WTC11 (cell line): ENCODE data around the gene EYS. TPM values are rescaled to one million over a fixed set of nuclear protein-coding genes. Genes with fewer than 3 reads are reported as not detected.

Source experiments
- ATAC-seq: fragments of 200-7000 bp; cut with Tn5 transposase; 2 replicates; pipeline ENCODE4 v1.10.0; 2021; ENCODE audit warnings: mild to moderate bottlenecking, moderate library complexity
- CTCF ChIA-PET: fragments of 300-600 bp; sonication (Branson Sonifier 250); formaldehyde crosslinking; loops from one replicate; lab custom pipeline; 2021; ENCODE audit warnings: antibody characterized with exemption; lab: Charles Lee
- POLR2A ChIA-PET: fragments of 350-600 bp; sonication (Branson Sonifier 250); formaldehyde crosslinking; loops from one replicate; lab custom pipeline; 2021; ENCODE audit warnings: antibody characterized with exemption; lab: Charles Lee
- DNase-seq: peaks from one replicate; pipeline ENCODE4 v3.0.0; 2021; ENCODE audit warnings: low spot score
- H3K27ac Mint-ChIP-seq: 2 replicates; pipeline ENCODE4 v1.8.0; 2021; ENCODE audit warnings: mixed read lengths
- H3K27me3 Mint-ChIP-seq: 2 replicates; pipeline ENCODE4 v1.8.0; 2021; ENCODE audit warnings: low read depth, mild to moderate bottlenecking, moderate library complexity, mixed read lengths
- H3K36me3 Mint-ChIP-seq: 2 replicates; pipeline ENCODE4 v1.8.0; 2021; ENCODE audit warnings: mixed read lengths
- H3K4me1 Mint-ChIP-seq: 2 replicates; pipeline ENCODE4 v1.8.0; 2022; ENCODE audit warnings: mixed read lengths
- H3K4me3 Mint-ChIP-seq: 2 replicates; pipeline ENCODE4 v1.8.0; 2021; ENCODE audit warnings: mild to moderate bottlenecking, moderate library complexity, mixed read lengths
- H3K9me3 Mint-ChIP-seq: 2 replicates; pipeline ENCODE4 v1.8.0; 2021; ENCODE audit warnings: mixed read lengths
- CREM ChIP-seq: sonication (generic); formaldehyde crosslinking; IDR thresholded peaks from 2 replicates; pipeline ENCODE4 v1.8.1; 2022; ENCODE audit warnings: mild to moderate bottlenecking, missing genetic modification reagents, moderate library complexity
- EMX1 ChIP-seq: fragments of 250-450 bp; sonication (Bioruptor Pico); IDR thresholded peaks from 2 replicates; pipeline ENCODE4 v1.8.0; 2021; ENCODE audit warnings: mild to moderate bottlenecking
- ESRRA ChIP-seq: sonication (generic); formaldehyde crosslinking; IDR thresholded peaks from 2 replicates; pipeline ENCODE4 v1.8.1; 2022; ENCODE audit warnings: mild to moderate bottlenecking, missing genetic modification reagents, borderline replicate concordance
- MAX ChIP-seq: sonication (generic); formaldehyde crosslinking; IDR thresholded peaks from 2 replicates; pipeline ENCODE4 v1.8.0; 2022; ENCODE audit warnings: mild to moderate bottlenecking, missing genetic modification reagents
- NR2C2 ChIP-seq: sonication (generic); formaldehyde crosslinking; IDR thresholded peaks from 2 replicates; pipeline ENCODE4 v1.8.0; 2022; ENCODE audit warnings: mild to moderate bottlenecking, missing genetic modification reagents
- RORB ChIP-seq: fragments of 250-450 bp; sonication (Bioruptor Pico); IDR thresholded peaks from 2 replicates; pipeline ENCODE4 v1.9.0; 2021; ENCODE audit warnings: mild to moderate bottlenecking
- SMAD3 ChIP-seq: sonication (generic); formaldehyde crosslinking; IDR thresholded peaks from 2 replicates; pipeline ENCODE4 v1.8.0; 2022; ENCODE audit warnings: missing genetic modification reagents, mild to moderate bottlenecking, borderline replicate concordance
- ZBTB21 ChIP-seq: sonication (generic); formaldehyde crosslinking; IDR thresholded peaks from 2 replicates; pipeline ENCODE4 v1.8.1; 2023; ENCODE audit warnings: mild to moderate bottlenecking, missing genetic modification reagents, borderline replicate concordance
- ZNF263 ChIP-seq: sonication (generic); formaldehyde crosslinking; IDR thresholded peaks from 2 replicates; pipeline ENCODE4 v1.8.1; 2022; ENCODE audit warnings: low read depth, mild to moderate bottlenecking, moderate library complexity, missing genetic modification reagents
- ZNF423 ChIP-seq: fragments of 250-450 bp; sonication (Bioruptor Pico); IDR thresholded peaks from 2 replicates; pipeline ENCODE4 v2.1.2; 2022; ENCODE audit warnings: mild to moderate bottlenecking, moderate library complexity
- ZNF425 ChIP-seq: fragments of 250-450 bp; sonication (Bioruptor Pico); conservative IDR thresholded peaks from 2 replicates; pipeline ENCODE4 v1.9.0; 2021; ENCODE audit warnings: mild to moderate bottlenecking
- total RNA-seq: library from RNA; stranded (reverse); gene quantifications from 3 replicates; pipeline ENCODE4 v1.2.3, GENCODE V29; 2021
- TF ChIP-seq, protein P1 (sequence below): sonication (generic); formaldehyde crosslinking; IDR thresholded peaks from 2 replicates; pipeline ENCODE4 v1.8.0; 2022; ENCODE audit warnings: mild to moderate bottlenecking, missing genetic modification reagents
- TF ChIP-seq, protein P2 (sequence below): sonication (generic); formaldehyde crosslinking; IDR thresholded peaks from 2 replicates; pipeline ENCODE4 v1.8.1; 2022; ENCODE audit warnings: mild to moderate bottlenecking, missing genetic modification reagents, moderate library complexity, borderline replicate concordance
- TF ChIP-seq, protein P3 (sequence below): sonication (generic); formaldehyde crosslinking; IDR thresholded peaks from 2 replicates; pipeline ENCODE4 v1.8.1; 2023; ENCODE audit warnings: mild to moderate bottlenecking, missing genetic modification reagents
- TF ChIP-seq, protein P4 (sequence below): fragments of 250-450 bp; sonication (Bioruptor Pico); IDR thresholded peaks from 2 replicates; pipeline ENCODE4 v1.9.0; 2021; ENCODE audit warnings: mild to moderate bottlenecking

EYS gene
- total RNA-seq, 1 experiment from 2014 or later, result not detected

DNA sequence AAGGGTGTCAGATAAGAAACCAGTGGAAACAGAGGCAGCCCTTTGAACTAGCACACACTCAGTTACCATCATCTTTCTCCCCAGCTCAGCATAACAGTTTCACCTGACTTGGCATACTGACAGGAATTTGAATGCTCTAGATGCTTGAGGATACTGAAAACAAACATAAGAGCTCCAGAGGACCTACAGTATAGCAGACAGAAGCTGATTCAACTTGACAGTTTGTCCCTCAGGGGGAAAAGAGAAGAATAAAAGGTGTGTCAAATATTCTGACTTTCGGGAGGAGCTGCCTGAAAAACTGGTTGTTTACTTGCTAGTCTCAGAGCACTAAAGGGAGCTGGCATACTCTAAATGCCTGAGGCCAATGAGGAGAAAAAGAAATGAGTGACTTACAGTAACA lies 35.1 kb downstream of the EYS start:
- DNase-seq, result no peak
- H3K27ac Mint-ChIP-seq, result no peak overlapping the region
- H3K36me3 Mint-ChIP-seq, result peaks cover 47% of the 10 kb centered on the region
- no peak overlapping the region for H3K4me3 Mint-ChIP-seq
- ChIA-PET POLR2A (no interaction called here), CTCF (no interaction called here)
- peaks cover 3% of the 10 kb centered on the region; the same call in 1 of the 2 replicates for H3K27me3 Mint-ChIP-seq
- ATAC-seq, result no peak
- H3K4me1 Mint-ChIP-seq, result no peaks in the 10 kb centered on the region
- H3K9me3 Mint-ChIP-seq, result peaks cover 75% of the 10 kb centered on the region
- TF ChIP-seq, protein P1, sequence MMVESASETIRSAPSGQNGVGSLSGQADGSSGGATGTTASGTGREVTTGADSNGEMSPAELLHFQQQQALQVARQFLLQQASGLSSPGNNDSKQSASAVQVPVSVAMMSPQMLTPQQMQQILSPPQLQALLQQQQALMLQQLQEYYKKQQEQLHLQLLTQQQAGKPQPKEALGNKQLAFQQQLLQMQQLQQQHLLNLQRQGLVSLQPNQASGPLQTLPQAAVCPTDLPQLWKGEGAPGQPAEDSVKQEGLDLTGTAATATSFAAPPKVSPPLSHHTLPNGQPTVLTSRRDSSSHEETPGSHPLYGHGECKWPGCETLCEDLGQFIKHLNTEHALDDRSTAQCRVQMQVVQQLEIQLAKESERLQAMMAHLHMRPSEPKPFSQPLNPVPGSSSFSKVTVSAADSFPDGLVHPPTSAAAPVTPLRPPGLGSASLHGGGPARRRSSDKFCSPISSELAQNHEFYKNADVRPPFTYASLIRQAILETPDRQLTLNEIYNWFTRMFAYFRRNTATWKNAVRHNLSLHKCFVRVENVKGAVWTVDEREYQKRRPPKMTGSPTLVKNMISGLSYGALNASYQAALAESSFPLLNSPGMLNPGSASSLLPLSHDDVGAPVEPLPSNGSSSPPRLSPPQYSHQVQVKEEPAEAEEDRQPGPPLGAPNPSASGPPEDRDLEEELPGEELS, result no peak
- TF ChIP-seq, protein P2, sequence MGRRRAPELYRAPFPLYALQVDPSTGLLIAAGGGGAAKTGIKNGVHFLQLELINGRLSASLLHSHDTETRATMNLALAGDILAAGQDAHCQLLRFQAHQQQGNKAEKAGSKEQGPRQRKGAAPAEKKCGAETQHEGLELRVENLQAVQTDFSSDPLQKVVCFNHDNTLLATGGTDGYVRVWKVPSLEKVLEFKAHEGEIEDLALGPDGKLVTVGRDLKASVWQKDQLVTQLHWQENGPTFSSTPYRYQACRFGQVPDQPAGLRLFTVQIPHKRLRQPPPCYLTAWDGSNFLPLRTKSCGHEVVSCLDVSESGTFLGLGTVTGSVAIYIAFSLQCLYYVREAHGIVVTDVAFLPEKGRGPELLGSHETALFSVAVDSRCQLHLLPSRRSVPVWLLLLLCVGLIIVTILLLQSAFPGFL, result no peak
- TF ChIP-seq RORB (CRISPR knock-in tag) (no peak), ZNF425 (CRISPR knock-in tag) (no peak), ESRRA (CRISPR knock-in tag) (no peak), MAX (CRISPR knock-in tag) (no peak), ZBTB21 (no peak), ZNF263 (no peak)

DNA sequence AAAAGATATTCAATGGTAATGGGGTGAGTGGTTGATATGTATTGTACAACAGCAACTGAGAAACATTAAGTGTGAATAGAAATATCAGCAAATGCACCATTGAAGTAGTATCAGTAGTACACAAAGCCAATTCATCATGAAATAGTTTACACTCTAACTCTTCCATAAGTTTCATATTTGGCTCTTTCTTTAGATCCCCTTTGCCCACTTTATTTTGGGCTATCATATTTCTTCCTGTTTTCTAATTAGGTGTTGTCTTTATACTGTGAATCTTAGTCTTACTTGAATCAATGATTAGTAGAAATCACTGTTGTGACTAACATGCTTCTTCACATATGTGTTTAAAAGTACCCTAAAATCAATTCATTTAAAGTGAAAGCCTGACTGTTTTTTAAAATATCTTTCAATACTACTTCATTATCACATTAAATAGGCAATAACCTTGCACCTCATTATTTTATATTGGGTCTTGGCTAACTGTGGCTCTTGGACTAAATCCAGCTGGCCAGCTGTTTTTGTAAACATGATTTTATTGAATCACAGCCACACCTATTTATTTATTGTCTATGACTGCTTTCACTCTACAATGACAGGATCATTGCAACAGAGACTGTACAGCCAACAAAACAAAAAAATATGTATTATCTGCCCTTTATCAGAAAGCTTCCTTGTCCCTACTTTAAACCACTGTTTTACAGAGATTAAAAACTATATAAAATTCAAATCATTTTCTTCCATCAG lies 38.9 kb downstream of the EYS start:
- H3K36me3 Mint-ChIP-seq, result peaks cover 32% of the 10 kb centered on the region
- ChIA-PET POLR2A (no interaction called here), CTCF (no interaction called here)
- H3K27me3 Mint-ChIP-seq, result no peaks in the 10 kb centered on the region
- DNase-seq (no peak), ATAC-seq (no peak)
- H3K4me3 Mint-ChIP-seq, result no peak overlapping the region
- no peak overlapping the region for H3K27ac Mint-ChIP-seq
- H3K9me3 Mint-ChIP-seq, result peaks cover 60% of the 10 kb centered on the region
- no peak for TF ChIP-seq EMX1 (CRISPR knock-in tag)
- TF ChIP-seq NR2C2 (CRISPR knock-in tag), result no peak
- TF ChIP-seq CREM, result no peak
- TF ChIP-seq ZNF423 (CRISPR knock-in tag), result no peak
- TF ChIP-seq, protein P3, sequence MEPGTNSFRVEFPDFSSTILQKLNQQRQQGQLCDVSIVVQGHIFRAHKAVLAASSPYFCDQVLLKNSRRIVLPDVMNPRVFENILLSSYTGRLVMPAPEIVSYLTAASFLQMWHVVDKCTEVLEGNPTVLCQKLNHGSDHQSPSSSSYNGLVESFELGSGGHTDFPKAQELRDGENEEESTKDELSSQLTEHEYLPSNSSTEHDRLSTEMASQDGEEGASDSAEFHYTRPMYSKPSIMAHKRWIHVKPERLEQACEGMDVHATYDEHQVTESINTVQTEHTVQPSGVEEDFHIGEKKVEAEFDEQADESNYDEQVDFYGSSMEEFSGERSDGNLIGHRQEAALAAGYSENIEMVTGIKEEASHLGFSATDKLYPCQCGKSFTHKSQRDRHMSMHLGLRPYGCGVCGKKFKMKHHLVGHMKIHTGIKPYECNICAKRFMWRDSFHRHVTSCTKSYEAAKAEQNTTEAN (CRISPR knock-in tag), result no peak
- H3K4me1 Mint-ChIP-seq, result no peaks in the 10 kb centered on the region

DNA sequence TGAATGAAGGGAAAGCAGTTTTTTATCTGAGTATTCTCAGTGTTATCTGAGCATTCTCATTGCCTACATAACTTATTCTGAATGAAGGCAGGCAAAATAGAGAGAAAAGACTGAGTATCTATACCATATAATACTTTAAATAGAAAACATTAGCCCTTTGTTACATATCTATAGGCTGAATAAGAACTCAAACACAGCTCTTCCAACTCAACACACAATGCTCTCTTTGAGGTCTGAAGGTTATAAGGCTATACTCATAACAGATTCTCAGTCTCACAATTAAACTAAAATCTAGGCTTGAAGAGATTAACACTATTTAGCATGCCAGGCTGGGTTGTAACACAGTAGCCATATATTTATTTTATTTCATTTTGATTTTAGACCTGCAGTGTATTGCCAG lies 56.9 kb downstream of the EYS start:
- TF ChIP-seq, protein P4, sequence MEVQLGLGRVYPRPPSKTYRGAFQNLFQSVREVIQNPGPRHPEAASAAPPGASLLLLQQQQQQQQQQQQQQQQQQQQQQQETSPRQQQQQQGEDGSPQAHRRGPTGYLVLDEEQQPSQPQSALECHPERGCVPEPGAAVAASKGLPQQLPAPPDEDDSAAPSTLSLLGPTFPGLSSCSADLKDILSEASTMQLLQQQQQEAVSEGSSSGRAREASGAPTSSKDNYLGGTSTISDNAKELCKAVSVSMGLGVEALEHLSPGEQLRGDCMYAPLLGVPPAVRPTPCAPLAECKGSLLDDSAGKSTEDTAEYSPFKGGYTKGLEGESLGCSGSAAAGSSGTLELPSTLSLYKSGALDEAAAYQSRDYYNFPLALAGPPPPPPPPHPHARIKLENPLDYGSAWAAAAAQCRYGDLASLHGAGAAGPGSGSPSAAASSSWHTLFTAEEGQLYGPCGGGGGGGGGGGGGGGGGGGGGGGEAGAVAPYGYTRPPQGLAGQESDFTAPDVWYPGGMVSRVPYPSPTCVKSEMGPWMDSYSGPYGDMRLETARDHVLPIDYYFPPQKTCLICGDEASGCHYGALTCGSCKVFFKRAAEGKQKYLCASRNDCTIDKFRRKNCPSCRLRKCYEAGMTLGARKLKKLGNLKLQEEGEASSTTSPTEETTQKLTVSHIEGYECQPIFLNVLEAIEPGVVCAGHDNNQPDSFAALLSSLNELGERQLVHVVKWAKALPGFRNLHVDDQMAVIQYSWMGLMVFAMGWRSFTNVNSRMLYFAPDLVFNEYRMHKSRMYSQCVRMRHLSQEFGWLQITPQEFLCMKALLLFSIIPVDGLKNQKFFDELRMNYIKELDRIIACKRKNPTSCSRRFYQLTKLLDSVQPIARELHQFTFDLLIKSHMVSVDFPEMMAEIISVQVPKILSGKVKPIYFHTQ, result no peak
- TF ChIP-seq SMAD3 (CRISPR knock-in tag), result no peak
- ChIA-PET CTCF (interaction anchor here (1.9 kb wide), 1 partner anchor 12 kb away, joined by 5 read pairs; no protein-coding TSS in a partner anchor), POLR2A (no interaction called here)
- Mint-ChIP-seq H3K27me3 (peaks cover 2% of the 10 kb centered on the region; the same call in 1 of the 2 replicates), H3K4me3 (no peak overlapping the region), H3K36me3 (peaks cover 40% of the 10 kb centered on the region), H3K4me1 (peaks cover 4% of the 10 kb centered on the region; the same call in 1 of the 2 replicates), H3K27ac (no peak overlapping the region), H3K9me3 (peaks cover 47% of the 10 kb centered on the region)
- ATAC-seq (no peak), DNase-seq (no peak)
